Measurements from ENCODE around the gene AGT.
"Not testable (repeated sequence)": the region's sequence is repeated elsewhere in the genome, so short reads cannot be mapped to it uniquely, and the experiment has no call there.

Gene AGT

DNA sequence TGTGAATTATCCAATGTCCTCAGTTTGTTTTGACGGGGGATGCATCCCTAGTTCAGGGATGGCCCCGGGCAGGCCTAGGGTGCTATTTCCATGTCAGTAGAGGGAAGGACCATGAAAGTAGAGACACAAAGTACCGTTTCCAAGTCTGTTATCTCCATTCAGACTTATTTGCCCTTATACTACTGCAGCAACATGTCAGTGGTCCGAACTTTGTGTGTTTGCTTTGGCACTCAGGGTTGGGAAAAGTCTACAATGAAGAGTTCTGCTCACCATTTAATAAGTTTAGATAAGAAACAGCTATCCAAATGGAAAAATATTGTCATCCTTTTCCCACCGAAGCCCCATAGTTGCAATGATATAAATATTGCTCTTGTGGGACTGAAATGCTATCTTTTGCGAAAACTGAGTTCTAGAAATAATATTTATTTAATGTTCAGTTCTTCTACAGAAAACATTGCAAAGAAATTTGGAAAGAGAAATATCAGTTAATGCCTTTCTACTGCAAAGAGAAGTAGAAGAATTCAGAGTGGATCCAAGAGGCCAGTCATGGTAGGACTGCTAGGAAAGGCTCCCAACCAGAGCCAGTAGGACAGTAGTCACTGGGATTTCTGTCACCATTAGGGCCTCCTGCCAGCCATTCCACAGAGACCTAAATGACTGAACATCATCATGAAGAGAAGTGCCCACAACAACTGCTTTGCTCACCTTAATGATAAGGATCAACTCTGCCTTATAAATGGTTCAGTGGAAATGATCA is 11.5 kb upstream of the AGT start:
- TF ChIP-seq CTCF (IDR thresholded peaks at IDR 0.05) = no peak
- no peak for DNase-seq
- Mint-ChIP-seq H3K27me3 (ENCODE audit: low read depth, poor library complexity) (peaks cover 9% of the 10 kb centered on the region), H3K36me3 (ENCODE audit: low read depth) (peaks cover 5% of the 10 kb centered on the region), H3K4me1 (peaks cover 12% of the 10 kb centered on the region), H3K4me3 (no peak overlapping the region), H3K9me3 (peaks cover 28% of the 10 kb centered on the region), H3K27ac (no peak overlapping the region)

DNA sequence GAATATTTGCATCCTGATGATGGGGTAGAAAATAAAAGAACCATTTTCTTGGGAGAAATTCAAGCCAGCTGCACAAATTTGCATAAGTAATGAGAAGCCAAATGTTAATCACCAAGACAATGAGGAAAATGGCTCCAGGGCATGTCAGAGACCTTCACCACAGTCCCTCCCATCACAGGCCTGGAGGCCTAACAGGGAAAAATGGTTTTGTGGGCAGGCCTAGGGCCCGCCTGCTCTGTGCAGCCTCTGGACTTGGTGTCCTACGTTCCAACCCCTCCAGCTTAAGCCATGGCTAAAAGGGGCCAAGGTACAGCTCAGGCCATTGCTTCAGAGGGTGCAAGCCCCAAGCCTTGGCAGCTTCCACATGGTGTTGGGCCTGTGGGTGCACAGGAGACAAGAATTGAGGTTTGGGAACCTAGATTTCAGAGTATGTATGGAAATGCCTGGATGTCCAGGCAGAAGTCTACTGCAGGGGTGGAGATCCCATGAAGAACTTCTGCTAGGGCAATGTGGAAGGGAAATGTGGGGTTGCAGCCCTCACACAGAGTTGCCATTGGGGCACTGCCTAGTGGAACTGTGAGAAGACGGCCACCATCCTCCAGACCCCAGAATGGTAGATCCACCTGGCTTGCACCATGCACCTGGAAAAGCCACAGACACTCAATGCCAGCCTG is 8.1 kb upstream of the AGT start:
- H3K36me3 Mint-ChIP-seq (ENCODE audit: low read depth); DNase-seq; H3K4me1 Mint-ChIP-seq; H3K27ac Mint-ChIP-seq; H3K27me3 Mint-ChIP-seq (ENCODE audit: low read depth, poor library complexity); H3K4me3 Mint-ChIP-seq: not testable (repeated sequence)
- H3K9me3 Mint-ChIP-seq = peaks cover 24% of the 10 kb centered on the region

GRCh38 chr1:230717251-230717650 is 3.3 kb upstream of the AGT start:
- no peak overlapping the region for H3K27ac Mint-ChIP-seq
- TF ChIP-seq CTCF (IDR thresholded peaks at IDR 0.05) = no peak
- peaks cover 5% of the 10 kb centered on the region for H3K36me3 Mint-ChIP-seq (ENCODE audit: low read depth)
- no peak overlapping the region for H3K4me3 Mint-ChIP-seq
- H3K9me3 Mint-ChIP-seq = peaks cover 22% of the 10 kb centered on the region
- peaks cover 9% of the 10 kb centered on the region for H3K27me3 Mint-ChIP-seq (ENCODE audit: low read depth, poor library complexity)
- no peak for DNase-seq
- H3K4me1 Mint-ChIP-seq = peaks cover 25% of the 10 kb centered on the region

- not testable (repeated sequence) for H3K36me3 Mint-ChIP-seq (ENCODE audit: low read depth); H3K27ac Mint-ChIP-seq; H3K4me3 Mint-ChIP-seq; H3K27me3 Mint-ChIP-seq (ENCODE audit: low read depth, poor library complexity); DNase-seq
- Mint-ChIP-seq H3K4me1 (peaks cover 25% of the 10 kb centered on the region), H3K9me3 (peaks cover 14% of the 10 kb centered on the region)
Observed at GRCh38 chr1:230716453-230716852, 2.5 kb upstream of the AGT start.

DNA sequence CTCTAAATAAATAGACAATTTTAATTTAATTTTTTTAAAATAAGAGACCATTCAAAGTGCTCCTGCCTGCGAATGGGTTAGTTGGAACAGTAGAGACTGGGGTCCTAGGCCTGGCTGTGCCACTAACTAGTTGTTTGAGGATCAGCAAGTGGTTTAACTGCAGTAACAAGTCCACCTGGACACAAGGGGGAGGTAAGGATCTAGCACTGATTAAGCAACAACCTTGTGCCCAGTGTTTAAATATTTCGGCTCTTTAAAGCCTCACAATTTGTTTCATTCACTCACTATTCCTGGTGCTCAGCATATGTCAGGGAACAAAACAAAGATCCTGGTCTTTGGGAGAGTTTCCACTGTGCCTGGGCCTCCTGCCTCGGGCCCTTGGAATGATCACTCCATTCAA is 1.6 kb upstream of the AGT start:
- Mint-ChIP-seq H3K4me3 (no peak overlapping the region), H3K27me3 (ENCODE audit: low read depth, poor library complexity) (peaks cover 14% of the 10 kb centered on the region), H3K36me3 (ENCODE audit: low read depth) (no peaks in the 10 kb centered on the region), H3K4me1 (peaks cover 25% of the 10 kb centered on the region), H3K27ac (no peak overlapping the region), H3K9me3 (peaks cover 10% of the 10 kb centered on the region)
- no peak for DNase-seq
- TF ChIP-seq CTCF (IDR thresholded peaks at IDR 0.05) = no peak

DNA sequence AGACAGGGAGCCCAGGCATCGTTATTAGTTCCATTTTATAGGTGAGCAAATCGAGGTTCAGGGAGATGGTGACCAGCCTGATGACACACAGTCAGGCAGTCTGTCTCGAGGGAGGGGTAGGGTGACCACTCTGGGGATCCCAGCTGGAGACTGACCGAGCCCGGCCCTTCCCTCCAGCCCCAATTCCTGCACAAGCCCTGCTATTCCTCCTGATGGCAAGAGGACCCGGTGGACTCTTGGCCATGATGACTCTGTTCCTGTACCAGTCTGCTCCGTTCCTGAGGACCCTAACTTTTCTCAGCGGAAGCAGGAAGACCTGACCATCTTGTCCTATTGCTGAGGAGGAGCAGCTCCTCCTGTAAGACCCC is 391 bp downstream of the AGT start:
- no peak for DNase-seq
- Mint-ChIP-seq H3K27me3 (ENCODE audit: low read depth, poor library complexity) (peaks cover 11% of the 10 kb centered on the region), H3K4me3 (no peak overlapping the region), H3K27ac (no peak overlapping the region), H3K36me3 (ENCODE audit: low read depth) (no peaks in the 10 kb centered on the region), H3K4me1 (peaks cover 30% of the 10 kb centered on the region), H3K9me3 (peaks cover 10% of the 10 kb centered on the region)
- TF ChIP-seq CTCF (IDR thresholded peaks at IDR 0.05) = no peak

GRCh38 chr1:230713138-230713537 is 784 bp downstream of the AGT start:
- peaks cover 10% of the 10 kb centered on the region for H3K9me3 Mint-ChIP-seq
- no peak overlapping the region for H3K4me3 Mint-ChIP-seq
- no peaks in the 10 kb centered on the region for H3K36me3 Mint-ChIP-seq (ENCODE audit: low read depth)
- no peak overlapping the region for H3K27ac Mint-ChIP-seq
- H3K27me3 Mint-ChIP-seq (ENCODE audit: low read depth, poor library complexity) = peaks cover 11% of the 10 kb centered on the region
- no peak for DNase-seq
- peaks cover 34% of the 10 kb centered on the region for H3K4me1 Mint-ChIP-seq
- no peak for TF ChIP-seq CTCF (IDR thresholded peaks at IDR 0.05)
